HTR-8/SVneo (cell line): ENCODE data around the gene NUMBL.
"Not testable (repeated sequence)": the region's sequence is repeated elsewhere in the genome, so short reads cannot be mapped to it uniquely, and the experiment has no call there.

Source experiments
- DNase-seq: peaks from one replicate; pipeline ENCODE4 v3.0.0; 2011; ENCODE audit warnings: low spot score, mixed read lengths; ENCODE audit not compliant: insufficient read length
- FAIRE-seq: peaks from 2 replicates; lab custom pipeline; 2011; peaks lifted over from hg19 to GRCh38; lab: Jason Lieb, UNC

The NUMBL gene

DNA sequence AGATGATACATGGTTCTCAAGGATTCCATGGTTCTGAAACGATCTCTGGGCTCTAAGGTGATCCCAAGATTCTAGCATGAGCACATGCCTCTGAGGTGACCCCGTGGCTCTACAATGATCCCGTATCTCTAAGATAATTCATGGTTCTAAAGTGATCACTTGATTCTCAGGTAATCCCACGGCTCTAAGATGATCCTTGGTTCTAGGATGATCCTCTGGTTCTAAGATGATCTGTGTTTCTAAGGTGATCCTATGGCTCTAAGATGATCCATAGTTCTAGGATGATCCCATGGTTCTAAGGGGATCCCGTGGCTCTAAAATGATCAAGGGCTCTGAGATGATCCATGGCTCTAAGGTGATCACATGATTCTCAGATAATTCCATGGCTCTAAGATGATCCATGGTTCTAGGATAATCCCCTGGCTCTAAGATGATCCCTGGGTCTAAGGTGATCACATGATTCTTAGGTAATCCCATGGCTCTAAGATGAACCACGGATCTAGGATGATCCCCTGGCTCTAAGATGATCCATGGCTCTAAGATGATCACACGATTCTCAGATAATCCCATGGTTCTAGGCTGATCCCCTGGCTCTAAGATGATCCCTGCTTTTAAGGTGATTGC lies 21.3 kb downstream of the NUMBL start:
- FAIRE-seq, result no peak
- no peak for DNase-seq

DNA sequence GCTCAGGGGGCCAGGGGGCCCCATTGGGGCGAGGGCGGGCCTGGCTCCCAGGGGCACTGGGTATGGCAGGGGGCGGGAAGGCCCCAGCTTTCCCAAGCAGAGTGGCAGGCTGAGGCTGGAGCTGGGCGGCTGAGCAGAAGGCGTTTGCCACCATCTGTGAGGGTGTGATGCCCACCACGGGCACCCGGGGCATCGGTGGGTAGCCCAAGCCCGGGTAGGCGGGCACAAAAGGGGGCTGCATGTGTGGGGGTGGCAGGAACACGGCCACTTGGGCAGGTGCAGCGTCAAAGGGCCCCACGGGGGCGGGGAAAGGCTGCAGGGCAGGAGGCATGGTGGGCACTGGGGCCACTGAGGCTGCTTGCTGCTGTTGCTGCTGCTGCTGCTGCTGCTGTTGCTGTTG lies 22.8 kb downstream of the NUMBL start:
- no peak for DNase-seq
- FAIRE-seq, result no peak

GRCh38 chr19:40666803-40667438 lies 23.5 kb downstream of the NUMBL start:
- DNase-seq, result no peak
- no peak for FAIRE-seq

GRCh38 chr19:40663695-40664692 lies 26.5 kb downstream of the NUMBL start:
- FAIRE-seq (no peak), DNase-seq (peak; percentile 42)

- FAIRE-seq, result peak; percentile 55
Observed at GRCh38 chr19:40662925-40663694, 27.3 kb downstream of the NUMBL start.

GRCh38 chr19:40661616-40662015 lies 28.8 kb downstream of the NUMBL start:
- no peak for DNase-seq
- FAIRE-seq, result no peak

More at GRCh38 chr19:40662925-40663694, 27.3 kb downstream of the NUMBL start:
- peak; percentile 83 for DNase-seq

DNA sequence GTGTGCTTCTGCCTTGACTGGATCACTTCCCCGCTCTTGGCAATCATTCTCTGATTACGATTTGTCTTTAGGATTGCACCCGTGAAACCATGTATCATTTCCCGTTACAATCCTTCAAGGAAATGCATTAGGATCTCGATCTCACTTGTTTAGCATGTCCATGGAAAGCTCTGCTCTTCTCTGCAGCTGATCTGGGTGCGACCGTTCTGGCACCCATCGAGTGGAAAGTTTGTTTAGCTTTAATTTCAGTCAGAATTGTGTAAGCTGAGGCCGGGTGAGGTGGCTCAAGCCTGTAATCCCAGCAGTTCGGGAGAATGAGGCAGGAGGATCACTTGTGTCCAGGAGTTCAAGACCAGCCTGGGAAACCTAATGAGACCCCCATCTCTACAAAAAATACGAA lies 30.9 kb downstream of the NUMBL start:
- DNase-seq (no peak), FAIRE-seq (no peak)

DNA sequence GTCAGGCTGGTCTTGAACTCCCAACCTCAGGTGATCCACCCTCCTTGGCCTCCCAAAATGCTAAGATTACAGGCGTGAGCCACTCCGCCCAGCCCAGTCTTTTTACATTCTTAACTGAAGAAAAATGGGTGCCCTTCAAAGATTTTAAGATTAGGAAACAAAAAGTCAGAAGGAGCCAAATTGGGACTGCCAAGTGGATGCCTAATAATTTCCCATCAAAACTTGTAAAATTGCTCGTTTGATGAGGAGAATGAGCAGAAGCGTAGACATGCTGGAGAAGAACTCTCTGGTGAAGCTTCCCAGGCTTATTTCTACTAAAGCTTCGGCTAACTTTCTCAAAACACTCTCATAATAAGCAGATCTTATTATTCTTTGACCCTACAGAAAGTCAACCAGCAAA lies 31.3 kb downstream of the NUMBL start:
- FAIRE-seq (no peak), DNase-seq (no peak)

DNA sequence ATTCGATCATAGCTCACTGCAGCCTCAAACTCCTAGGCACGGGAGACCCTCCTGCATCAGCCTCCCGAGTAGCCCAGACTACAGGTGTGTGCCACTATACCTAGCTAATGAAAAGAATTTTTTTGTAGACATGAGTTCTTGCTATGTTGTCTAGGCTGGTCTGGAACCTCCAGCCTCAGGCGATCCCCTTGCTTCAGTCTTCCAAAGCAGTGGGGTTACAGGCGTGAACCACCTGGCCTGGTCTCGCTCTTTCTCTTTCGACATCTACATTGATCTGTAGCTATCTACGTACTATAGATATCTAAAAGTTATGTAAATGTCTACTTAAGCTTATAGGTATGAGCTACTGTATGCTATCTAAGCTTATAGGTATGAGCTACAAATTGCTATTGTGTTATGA lies 32.4 kb downstream of the NUMBL start:
- no peak for DNase-seq
- no peak for FAIRE-seq

DNA sequence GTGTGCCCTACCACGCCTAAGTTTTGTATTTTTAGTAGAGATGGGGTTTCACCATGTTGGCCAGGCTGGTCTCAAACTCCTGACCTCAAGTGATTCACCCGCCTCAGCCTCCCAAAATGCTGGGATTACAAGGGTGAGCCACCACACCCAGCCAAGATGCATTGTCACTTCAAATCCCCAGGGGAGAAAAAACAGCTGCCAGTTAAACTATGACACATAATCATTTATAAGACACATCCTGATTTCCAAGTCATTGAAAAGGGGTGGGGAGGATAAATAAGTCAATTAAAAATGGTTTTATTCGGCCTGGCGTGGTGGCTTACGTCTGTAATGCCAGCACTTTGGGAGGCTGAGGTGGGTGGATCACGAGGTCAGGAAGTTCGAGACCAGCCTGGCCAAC lies 34.8 kb downstream of the NUMBL start:
- FAIRE-seq, DNase-seq: not testable (repeated sequence)

DNA sequence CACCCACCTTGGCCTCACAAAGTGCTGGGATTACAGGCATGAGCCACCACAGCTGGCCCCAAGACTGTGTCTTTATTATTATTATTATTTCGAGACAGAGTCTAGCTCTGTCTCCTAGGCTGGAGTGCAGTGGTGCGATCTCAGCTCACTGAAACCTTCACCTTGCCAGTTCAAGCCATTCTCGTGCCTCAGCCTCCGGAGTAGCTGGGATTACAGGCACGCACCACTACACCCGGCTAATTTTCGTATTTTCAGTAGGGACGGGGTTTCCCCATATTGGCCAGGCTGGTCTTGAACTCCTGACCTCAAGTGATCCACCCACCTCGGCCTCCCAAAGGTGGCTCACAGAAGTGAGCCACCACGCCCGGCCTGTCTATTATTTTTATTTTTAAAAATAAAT lies 38.1 kb downstream of the NUMBL start:
- not testable (repeated sequence) for FAIRE-seq, DNase-seq

DNA sequence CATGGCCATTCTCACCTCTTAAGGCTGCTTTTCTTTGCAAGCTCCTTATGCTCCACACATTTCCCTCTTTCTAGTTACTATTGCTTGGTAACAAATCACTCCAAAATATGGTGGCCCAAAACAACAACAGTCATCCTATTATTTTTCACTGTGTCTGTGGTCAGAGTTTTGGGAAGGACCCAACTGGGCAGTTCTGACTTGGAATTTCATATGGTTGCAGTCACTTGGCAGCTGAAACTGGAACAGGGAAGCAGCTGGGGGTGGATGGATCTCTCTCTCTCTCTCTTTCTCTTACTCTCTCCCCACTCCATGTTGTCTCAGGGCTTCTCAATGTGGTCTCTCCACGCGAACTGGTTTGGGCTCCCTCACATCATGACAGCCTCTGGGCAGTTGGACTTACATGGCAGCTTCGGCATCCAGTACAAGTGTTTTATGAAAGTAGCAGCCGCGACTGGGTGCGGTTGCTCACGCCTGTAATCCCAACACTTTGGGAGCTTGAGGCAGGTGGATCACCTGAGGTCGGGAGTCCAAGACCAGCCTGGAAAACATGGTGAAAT lies 39.6 kb downstream of the NUMBL start:
- no peak for FAIRE-seq

DNA sequence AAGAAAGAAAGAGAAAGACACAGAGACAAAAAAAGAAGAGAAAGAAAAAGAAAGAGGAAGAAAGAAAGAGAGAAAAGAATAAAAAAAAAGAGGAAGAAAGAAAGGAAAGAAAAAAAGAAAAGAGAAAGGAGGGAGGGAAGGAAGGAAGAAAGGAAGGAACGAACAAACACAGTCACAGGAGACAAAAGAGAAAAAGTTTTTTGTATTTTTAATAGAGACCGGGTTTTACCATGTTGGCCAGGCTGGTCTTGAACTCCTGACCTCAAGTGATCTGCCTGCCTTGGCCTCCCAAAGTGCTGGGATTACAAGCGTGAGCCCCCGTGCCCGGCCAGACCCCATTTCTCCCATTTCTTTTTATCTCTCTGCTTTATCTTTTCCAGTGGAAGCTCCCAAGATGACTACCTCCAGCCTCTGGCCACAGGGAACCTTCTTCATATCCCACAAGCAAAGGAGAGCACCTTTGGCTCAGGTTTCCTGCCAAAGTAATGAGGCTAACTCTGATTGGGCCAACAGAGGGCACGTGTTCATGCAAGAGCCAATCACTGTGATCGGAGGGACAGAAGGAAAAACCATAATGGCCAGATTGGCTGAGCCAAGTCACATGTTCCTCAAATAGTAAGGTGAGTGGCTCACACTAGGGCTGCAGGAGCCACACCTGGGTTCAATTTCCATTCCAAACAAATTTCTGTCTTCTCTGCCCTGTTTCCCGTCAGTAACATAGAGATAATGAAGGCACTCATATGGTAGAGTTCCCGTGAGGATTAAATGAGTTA lies 40.4 kb downstream of the NUMBL start:
- not testable (repeated sequence) for FAIRE-seq, DNase-seq

More for the DNA sequence above, 39.6 kb downstream of the NUMBL start:
- no peak for DNase-seq

- no peak for DNase-seq
- no peak for FAIRE-seq
Observed at GRCh38 chr19:40646743-40647254, 43.7 kb downstream of the NUMBL start.

- FAIRE-seq (no peak), DNase-seq (no peak)
Observed at GRCh38 chr19:40642757-40643305, 47.6 kb downstream of the NUMBL start.

DNA sequence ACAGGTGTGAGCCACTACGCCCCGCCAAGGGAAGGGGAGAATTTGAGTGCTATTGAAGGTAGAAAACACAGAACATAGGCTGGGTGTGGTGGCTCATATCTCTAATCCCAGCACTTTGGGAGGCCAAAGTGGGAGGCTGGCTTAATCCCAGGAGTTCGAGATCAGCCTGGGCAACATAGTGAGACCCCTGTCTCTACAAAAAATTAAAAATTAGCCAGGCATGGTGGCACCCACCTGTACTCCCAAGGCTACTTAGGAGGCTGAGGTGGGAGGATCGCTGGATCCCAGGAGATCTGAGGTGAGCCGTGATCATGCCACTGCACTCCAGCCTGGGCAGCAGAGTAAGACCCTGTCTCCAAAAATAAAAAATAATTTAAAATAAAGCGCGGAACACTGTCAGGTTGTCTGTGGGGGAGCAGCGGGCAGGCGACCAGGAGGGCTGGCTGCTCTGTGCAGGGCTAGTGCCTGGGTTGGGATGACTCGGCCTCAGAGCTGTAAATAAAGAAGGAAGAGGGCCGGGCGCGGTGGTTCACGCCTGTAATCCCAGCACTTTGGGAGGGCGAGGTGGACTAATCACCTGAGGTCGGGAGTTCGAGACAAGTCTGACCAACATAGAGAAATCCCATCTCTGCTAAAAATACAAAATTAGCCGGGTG lies 48.3 kb downstream of the NUMBL start:
- DNase-seq, result no peak
- no peak for FAIRE-seq

- FAIRE-seq, result no peak
Observed at GRCh38 chr19:40641281-40641680, 49.2 kb downstream of the NUMBL start.

DNA sequence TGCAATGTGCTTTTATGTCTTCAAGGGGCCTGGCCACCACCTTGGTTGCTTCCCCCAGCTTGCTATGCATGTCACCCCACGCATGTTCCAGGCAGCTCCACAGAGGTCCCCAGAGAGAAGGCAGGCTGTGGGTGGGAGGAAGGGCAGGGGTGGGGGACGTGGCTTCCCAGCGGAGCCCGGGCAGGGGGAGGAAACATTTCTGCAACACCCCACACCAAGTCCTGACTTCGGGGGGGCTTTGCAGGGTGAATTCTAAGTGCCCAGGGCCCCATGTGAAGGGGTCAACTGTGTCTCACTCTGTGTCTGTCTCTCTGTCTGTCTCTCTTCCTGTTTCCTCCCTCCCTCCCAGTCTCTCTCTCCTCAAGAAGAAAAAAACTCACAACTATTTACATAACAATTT lies 49.7 kb downstream of the NUMBL start:
- DNase-seq (no peak), FAIRE-seq (no peak)

More at GRCh38 chr19:40641281-40641680, 49.2 kb downstream of the NUMBL start:
- no peak for DNase-seq
